Large intestine (tissue), 3 donors: ENCODE data around the gene RPA1. TPM values are rescaled to one million over a fixed set of nuclear protein-coding genes. Genes with fewer than 3 reads are reported as not detected.
"Not testable (repeated sequence)": the region's sequence is repeated elsewhere in the genome, so short reads cannot be mapped to it uniquely, and the experiment has no call there.

Experiments used
- DNase-seq, 2 donors: peaks; one replicate each; pipeline versions ENCODE4 v3.0.0 to v3.0.0-alpha.2; 2013
- H3K27ac ChIP-seq: one replicate; pipeline ENCODE4 v1.5.1; 2013; ENCODE audit warnings: low read length
- H3K27me3 ChIP-seq: 2 replicates; pipeline ENCODE4 v1.6.1; 2013; ENCODE audit warnings: low read length; ENCODE audit not compliant: control insufficient read depth, insufficient read depth
- H3K36me3 ChIP-seq: 2 replicates; pipeline ENCODE4 v1.6.1; 2013; ENCODE audit warnings: low read length; ENCODE audit not compliant: control insufficient read depth, insufficient read depth
- H3K4me1 ChIP-seq: one replicate; pipeline ENCODE4 v1.6.1; 2013; ENCODE audit warnings: low read length; ENCODE audit not compliant: control insufficient read depth, insufficient read depth
- H3K4me3 ChIP-seq: one replicate; pipeline ENCODE4 v1.5.1; 2013; ENCODE audit warnings: low read length
- H3K9me3 ChIP-seq: one replicate; pipeline ENCODE4 v1.6.1; 2013; ENCODE audit warnings: mild to moderate bottlenecking, low read depth, low read length, moderate library complexity; ENCODE audit not compliant: control insufficient read depth
- WGBS: methylation state at CpG from one replicate; pipeline ENCODE4 v1.1.5; 2013; ENCODE audit warnings: low lambda C conversion rate; ENCODE audit not compliant: insufficient coverage; 5-methylcytosine and 5-hydroxymethylcytosine counted together
- polyA plus RNA-seq: library from polyadenylated mRNA; unstranded; fragments of 120-200 nt; gene quantifications from one replicate; pipeline ENCODE4 v1.2.1, GENCODE V29; 2013

RPA1 gene
- polyA plus RNA-seq, 1 donor: 64.4 TPM

DNA sequence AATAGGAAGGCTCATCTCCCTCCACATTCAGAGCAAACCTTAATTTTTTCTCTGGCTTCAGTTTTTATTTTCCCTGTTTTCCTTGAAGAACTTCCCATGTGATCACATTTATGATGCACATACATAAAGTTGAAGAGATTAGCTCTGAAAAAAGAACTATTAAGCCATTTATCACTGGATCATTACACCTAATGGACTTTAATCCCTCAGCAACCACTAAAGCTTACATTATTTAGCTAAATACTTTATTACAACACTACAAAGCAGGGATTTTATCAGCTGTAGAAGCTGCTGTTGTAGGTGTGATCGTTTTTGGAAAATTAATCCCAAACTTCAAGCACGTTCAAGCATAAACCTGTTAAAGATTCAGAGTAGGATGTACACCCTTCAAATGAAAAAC is 21.2 kb upstream of the RPA1 start:
- Histone ChIP-seq H3K27me3 (no peaks in the 10 kb centered on the region), H3K9me3 (no peaks in the 10 kb centered on the region), H3K4me3 (no peak overlapping the region), H3K27ac (peak overlapping the region; percentile 83), H3K36me3 (peaks cover 11% of the 10 kb centered on the region), H3K4me1 (peaks cover 40% of the 10 kb centered on the region)
- peak; percentile 65 to 90 for DNase-seq
- WGBS: no CpG with 5 or more reads among the region's 2 CpGs

DNA sequence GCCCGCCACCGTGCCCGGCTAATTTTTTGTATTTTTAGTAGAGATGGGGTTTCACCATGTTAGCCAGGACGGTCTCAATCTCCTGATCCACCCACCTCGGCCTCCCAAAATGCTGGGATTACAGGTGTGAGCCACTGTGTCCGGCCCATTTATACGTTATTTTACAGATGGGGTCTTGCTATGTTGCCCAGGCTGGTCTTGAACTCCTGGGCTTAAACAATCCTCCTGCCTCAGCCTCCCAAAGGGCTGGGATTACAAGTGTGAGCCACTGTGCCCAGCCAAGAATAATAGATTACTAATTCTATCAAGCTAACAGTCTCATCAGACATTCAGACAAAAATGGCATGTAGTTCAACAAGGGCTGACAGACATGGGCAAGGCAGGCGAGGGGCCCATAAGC is 20.0 kb upstream of the RPA1 start:
- H3K27me3 ChIP-seq, H3K4me3 ChIP-seq, DNase-seq, H3K9me3 ChIP-seq: not testable (repeated sequence)
- Histone ChIP-seq H3K27ac (peak overlapping the region; percentile 78), H3K36me3 (peaks cover 13% of the 10 kb centered on the region), H3K4me1 (peaks cover 40% of the 10 kb centered on the region)
- no CpG with 5 or more reads among the region's 8 CpGs for WGBS

DNA sequence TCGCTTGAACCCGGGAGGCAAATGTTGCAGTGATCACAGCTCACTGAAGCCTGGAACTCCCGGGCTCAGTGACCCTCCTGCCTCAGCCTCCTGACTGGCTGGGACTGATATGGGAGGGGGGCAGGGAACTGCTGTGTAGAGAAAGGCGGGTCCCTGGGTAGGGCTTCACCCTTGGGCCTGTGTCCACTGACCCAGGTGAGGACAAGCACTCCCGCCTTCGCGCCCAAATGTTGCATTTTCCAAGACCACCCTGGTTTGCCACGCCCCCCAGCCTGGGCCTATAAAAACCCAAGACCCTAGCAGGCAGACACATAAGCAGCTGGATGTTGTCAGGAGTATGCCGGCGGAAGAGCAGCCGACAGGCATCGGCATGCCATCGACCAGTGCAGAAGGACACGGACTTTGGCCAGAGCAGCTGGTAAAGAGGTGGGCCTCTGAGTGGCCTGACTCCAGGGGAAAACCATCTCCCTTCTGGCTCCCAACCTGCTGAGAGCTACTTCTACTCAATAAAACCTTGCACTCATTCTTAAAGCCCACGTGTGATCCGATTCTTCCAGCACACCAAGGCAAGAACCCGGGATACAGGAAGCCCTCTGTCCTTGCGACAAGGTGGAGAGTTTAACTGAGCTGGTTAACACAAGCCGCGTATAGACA is 19.2 kb upstream of the RPA1 start:
- no CpG with 5 or more reads among the region's 20 CpGs for WGBS
- peaks cover 40% of the 10 kb centered on the region for H3K4me1 ChIP-seq
- no peaks in the 10 kb centered on the region for H3K27me3 ChIP-seq
- peak overlapping the region; percentile 78 for H3K27ac ChIP-seq
- peak; percentile 83 to 92 for DNase-seq
- H3K36me3 ChIP-seq: peaks cover 13% of the 10 kb centered on the region
- H3K4me3 ChIP-seq: no peak overlapping the region
- no peaks in the 10 kb centered on the region for H3K9me3 ChIP-seq

DNA sequence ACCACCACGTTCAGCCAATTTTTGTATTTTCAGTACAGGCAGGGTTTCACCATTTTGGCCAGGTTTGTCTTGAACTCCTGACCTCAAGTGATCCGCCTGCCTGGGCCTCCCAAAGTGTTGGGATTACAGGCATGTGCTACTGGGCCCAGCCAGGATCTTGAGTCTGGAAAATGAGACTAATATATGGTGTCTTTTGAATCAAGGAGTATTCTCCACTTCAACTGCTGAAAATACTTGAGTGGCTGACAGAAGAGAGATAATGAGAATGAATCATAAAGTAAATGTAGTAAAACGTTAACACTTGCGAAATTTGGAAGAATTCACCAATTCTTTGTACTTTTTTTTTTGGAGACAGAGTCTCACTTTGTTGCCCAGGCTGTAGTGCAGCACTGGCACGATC is 16.7 kb upstream of the RPA1 start:
- H3K27ac ChIP-seq: peak overlapping the region; percentile 59
- no CpG with 5 or more reads among the region's 5 CpGs for WGBS
- no peak overlapping the region for H3K4me3 ChIP-seq
- peak in 1 of 2 donors; percentile 25 for DNase-seq
- no peaks in the 10 kb centered on the region for H3K27me3 ChIP-seq
- peaks cover 15% of the 10 kb centered on the region for H3K36me3 ChIP-seq
- peaks cover 31% of the 10 kb centered on the region for H3K4me1 ChIP-seq
- no peaks in the 10 kb centered on the region for H3K9me3 ChIP-seq

DNA sequence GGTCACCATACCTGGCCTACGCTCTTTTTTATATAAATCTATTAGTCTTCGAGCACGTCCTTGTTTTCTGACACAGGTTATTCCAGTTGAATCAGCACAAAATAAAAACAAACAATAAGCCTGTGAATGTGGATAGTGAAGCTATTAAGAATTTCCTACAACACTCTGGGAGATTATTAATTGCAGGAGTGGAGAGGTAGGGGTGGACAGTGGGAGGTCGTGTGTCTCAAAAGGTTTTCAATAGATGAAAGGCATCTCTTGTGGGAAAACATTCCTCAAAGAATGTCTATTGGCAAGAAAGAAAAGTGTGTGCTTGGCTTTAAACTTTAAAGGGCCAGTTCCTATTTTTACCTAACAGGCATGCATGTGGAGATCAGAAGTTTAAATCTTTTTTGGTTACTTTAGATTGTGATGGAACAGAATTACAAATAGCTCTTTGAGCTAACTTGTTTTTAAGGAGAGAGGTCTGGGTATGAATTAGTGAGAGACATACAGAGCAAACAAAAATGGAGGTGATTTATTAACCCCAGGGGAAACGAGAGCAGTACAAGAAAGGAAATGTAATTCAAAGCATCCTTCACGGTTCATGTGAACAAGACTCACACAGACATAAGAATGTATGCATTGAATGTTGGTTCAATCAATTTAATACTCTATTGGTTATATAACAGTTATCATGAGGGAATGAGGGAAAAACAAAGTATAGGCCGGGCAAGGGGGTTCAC is 9.1 kb upstream of the RPA1 start:
- H3K9me3 ChIP-seq: no peaks in the 10 kb centered on the region
- 66% methylated on average over 2 of the region's 7 CpGs for WGBS
- no peak overlapping the region for H3K27ac ChIP-seq

DNA sequence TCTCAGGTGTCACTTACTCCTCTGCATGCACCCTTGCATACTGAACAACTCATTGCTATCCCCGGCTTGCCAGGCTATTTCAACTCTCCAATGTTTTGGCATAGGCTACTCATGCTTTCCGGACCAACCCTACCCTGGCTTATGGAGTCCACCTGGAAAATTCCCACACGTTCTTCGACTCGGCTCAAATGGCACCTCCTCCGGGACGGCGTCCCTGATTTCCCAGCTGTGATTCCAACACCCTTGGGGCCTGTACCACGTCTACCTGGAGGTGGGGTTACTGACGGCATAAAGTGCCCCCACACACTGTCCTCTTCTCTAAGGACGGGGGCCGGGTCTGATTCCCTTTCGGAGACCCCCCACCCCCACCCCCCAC is 601 bp upstream of the RPA1 start:
- peak in 1 of 2 donors; percentile 22 for DNase-seq
- WGBS: 20% methylated on average over 1 of the region's 13 CpGs
- peaks cover 13% of the 10 kb centered on the region for H3K36me3 ChIP-seq

More for the DNA sequence above, 9.1 kb upstream of the RPA1 start:
- H3K36me3 ChIP-seq: peaks cover 13% of the 10 kb centered on the region
- no peaks in the 10 kb centered on the region for H3K4me1 ChIP-seq
- H3K4me3 ChIP-seq: no peak overlapping the region
- no peaks in the 10 kb centered on the region for H3K27me3 ChIP-seq
- DNase-seq: no peak

DNA sequence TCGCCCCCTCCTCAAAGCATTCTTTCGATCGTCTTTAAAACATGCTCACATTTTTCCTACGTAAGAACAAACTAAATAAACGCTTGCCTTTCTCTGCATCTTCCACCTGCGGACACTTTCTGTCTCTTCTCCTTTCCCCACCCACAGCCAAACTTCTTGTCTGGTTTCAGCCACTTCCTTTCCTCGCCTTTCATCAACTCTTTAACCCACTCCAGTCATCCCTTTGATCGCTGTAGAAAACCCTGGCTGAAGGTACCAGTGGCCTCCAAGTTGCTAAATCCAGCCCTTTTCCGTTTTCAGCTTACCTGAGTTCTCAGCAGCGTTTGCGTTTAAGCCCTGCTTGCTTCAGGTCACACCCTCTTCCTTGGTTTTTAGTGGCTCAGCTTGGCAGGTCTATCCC is 483 bp downstream of the RPA1 start:
- WGBS: 0% methylated on average over 5 of the region's 11 CpGs
- peak; percentile 16 to 55 for DNase-seq
- Histone ChIP-seq H3K9me3 (no peaks in the 10 kb centered on the region), H3K27ac (peak overlapping the region; percentile 82), H3K36me3 (peaks cover 11% of the 10 kb centered on the region), H3K4me1 (peaks cover 8% of the 10 kb centered on the region), H3K27me3 (no peaks in the 10 kb centered on the region), H3K4me3 (peak overlapping the region; percentile 90)

More for the DNA sequence above, 601 bp upstream of the RPA1 start:
- Histone ChIP-seq H3K27me3 (no peaks in the 10 kb centered on the region), H3K4me3 (peak overlapping the region; percentile 90), H3K9me3 (no peaks in the 10 kb centered on the region), H3K4me1 (peaks cover 8% of the 10 kb centered on the region), H3K27ac (peak overlapping the region; percentile 87)

DNA sequence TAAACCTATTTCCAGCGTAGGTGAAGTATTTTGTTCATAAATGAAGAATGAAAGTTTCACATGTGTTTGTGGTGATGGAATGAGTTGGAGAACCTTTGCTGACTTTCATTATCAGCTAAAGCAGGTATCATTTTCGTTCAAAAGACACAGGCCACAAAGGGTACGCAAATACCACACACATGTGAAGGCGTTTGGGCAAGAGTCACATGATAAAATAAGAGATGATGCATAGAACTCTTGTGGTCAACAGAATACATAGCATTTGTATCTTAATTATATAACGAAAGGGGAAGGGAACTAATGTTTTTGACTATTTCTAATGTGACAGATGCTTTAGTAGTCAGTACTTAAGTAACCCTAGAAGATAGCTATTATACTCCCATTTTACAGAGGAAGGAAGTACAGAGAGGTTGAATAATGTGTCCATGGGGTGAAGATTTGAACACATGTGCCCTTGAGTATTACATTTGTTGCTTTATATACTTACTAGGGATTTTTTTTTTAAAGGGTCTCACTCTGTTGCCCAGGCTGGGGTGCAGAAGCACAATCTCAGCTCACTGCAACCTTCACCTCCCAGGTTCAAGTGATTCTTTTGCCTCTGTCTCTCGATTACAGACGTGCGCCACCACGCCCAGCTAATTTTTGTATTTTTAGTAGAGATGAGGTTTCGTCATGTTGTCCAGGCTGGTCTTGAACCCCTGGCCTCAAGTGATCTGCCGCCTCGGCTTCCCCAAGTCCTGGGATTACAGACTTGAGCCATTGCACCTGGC is 4.8 kb downstream of the RPA1 start:
- H3K27ac ChIP-seq: no peak overlapping the region
- no peaks in the 10 kb centered on the region for H3K9me3 ChIP-seq
- no peaks in the 10 kb centered on the region for H3K27me3 ChIP-seq
- peaks cover 4% of the 10 kb centered on the region for H3K4me1 ChIP-seq
- H3K36me3 ChIP-seq: peaks cover 6% of the 10 kb centered on the region
- 40% methylated on average over 1 of the region's 12 CpGs for WGBS
- no peak overlapping the region for H3K4me3 ChIP-seq
- no peak for DNase-seq

DNA sequence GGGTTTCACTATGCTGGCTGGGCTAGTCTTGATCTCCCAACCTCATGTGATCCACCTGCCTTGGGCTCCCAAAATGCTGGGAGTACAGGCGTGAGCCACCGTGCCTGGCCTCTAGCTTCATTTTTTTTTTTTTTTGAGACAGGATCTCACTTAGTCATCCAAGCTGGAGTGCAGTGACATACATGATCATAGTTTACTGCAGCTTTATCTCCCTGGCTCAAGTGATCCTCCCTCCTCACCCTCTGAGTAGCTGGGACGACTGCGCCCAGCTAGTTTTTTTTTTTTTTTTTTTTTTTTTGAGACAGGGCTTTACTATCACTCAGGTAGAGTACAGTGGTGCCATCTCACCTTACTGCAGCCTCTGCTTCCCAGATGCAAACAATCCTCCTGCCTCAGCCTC is 9.7 kb downstream of the RPA1 start:
- peaks cover 22% of the 10 kb centered on the region for H3K36me3 ChIP-seq
- H3K27ac ChIP-seq: no peak overlapping the region
- no CpG with 5 or more reads among the region's 4 CpGs for WGBS
- no peaks in the 10 kb centered on the region for H3K4me1 ChIP-seq
- H3K4me3 ChIP-seq: no peak overlapping the region
- DNase-seq: peak in 1 of 2 donors; percentile 7
- H3K9me3 ChIP-seq: no peaks in the 10 kb centered on the region
- H3K27me3 ChIP-seq: no peaks in the 10 kb centered on the region

DNA sequence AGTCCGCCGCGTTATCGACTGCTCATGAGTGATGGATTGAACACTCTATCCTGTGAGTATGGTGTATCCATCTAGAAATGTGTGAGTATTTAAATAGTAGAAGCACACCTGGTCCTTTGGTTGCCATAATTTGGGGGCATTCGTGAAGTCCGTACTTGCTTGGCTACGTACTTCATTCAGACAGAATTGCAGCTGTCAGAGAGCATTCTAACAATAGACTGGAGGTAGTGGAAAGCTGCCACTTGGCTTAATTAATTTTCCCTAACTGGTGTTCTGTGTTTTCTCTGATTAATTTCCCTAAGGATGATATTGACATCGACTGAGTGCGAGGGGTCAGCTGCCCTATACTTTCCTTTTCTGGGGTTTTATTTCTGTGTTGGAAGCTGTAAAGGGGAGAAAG is 14.1 kb downstream of the RPA1 start:
- Histone ChIP-seq H3K27ac (no peak overlapping the region), H3K9me3 (no peaks in the 10 kb centered on the region), H3K4me1 (no peaks in the 10 kb centered on the region), H3K27me3 (no peaks in the 10 kb centered on the region), H3K36me3 (peaks cover 42% of the 10 kb centered on the region), H3K4me3 (no peak overlapping the region)
- no CpG with 5 or more reads among the region's 9 CpGs for WGBS
- no peak for DNase-seq
